Mesendoderm (in vitro differentiated cells): ENCODE results near the gene THSD7B. TPM values are rescaled to one million over a fixed set of nuclear protein-coding genes. Genes with fewer than 3 reads are reported as not detected.

Source experiments
- DNase-seq: peaks from one replicate; pipeline ENCODE4 v3.0.0; 2013
- H2AK5ac ChIP-seq: 2 replicates; pipeline ENCODE4 v1.6.1; 2013; ENCODE audit warnings: low read length, inconsistent platforms
- H2BK120ac ChIP-seq: 2 replicates; pipeline ENCODE4 v1.6.1; 2013; ENCODE audit warnings: low read depth, mild to moderate bottlenecking, low read length, moderate library complexity, mixed read lengths
- H2BK15ac ChIP-seq: replicated peaks from 2 replicates; pipeline ENCODE4 v1.6.1; 2013; ENCODE audit warnings: low read depth, mild to moderate bottlenecking, moderate library complexity
- H2BK5ac ChIP-seq: 2 replicates; pipeline ENCODE4 v1.6.1; 2013; ENCODE audit warnings: low read length, inconsistent platforms
- H3K18ac ChIP-seq: 2 replicates; pipeline ENCODE4 v1.6.1; 2013; ENCODE audit warnings: mild to moderate bottlenecking, low read length, mixed read lengths
- H3K23ac ChIP-seq: one replicate; pipeline ENCODE4 v1.6.1; 2013; ENCODE audit warnings: low read length
- H3K27ac ChIP-seq: 2 replicates; pipeline ENCODE4 v1.5.1; 2013; ENCODE audit warnings: low read depth, mild to moderate bottlenecking, inconsistent platforms, low read length, moderate library complexity
- H3K27me3 ChIP-seq: 2 replicates; pipeline ENCODE4 v1.6.1; 2013; ENCODE audit warnings: low read length, control low read depth, mild to moderate bottlenecking, inconsistent platforms; ENCODE audit not compliant: insufficient read depth, poor library complexity
- H3K36me3 ChIP-seq: 2 replicates; pipeline ENCODE4 v1.6.1; 2013; ENCODE audit warnings: low read length, inconsistent platforms; ENCODE audit not compliant: control insufficient read depth, insufficient read depth
- H3K4ac ChIP-seq: one replicate; pipeline ENCODE4 v1.6.1; 2013; ENCODE audit warnings: low read depth, mild to moderate bottlenecking, low read length, moderate library complexity
- H3K4me1 ChIP-seq: 2 replicates; pipeline ENCODE4 v1.6.1; 2013; ENCODE audit warnings: low read depth, low read length, inconsistent platforms; ENCODE audit not compliant: control insufficient read depth
- H3K4me2 ChIP-seq: 2 replicates; pipeline ENCODE4 v1.6.1; 2013; ENCODE audit warnings: low read length
- H3K4me3 ChIP-seq: 2 replicates; pipeline ENCODE4 v1.5.1; 2013; ENCODE audit warnings: mild to moderate bottlenecking, low read length
- H3K56ac ChIP-seq: one replicate; pipeline ENCODE4 v1.6.1; 2013; ENCODE audit warnings: low read length
- H3K79me1 ChIP-seq: 2 replicates; pipeline ENCODE4 v1.6.1; 2013; ENCODE audit warnings: low read length, inconsistent platforms
- H3K79me2 ChIP-seq: 2 replicates; pipeline ENCODE4 v1.6.1; 2013; ENCODE audit warnings: mild to moderate bottlenecking, low read length; ENCODE audit not compliant: control insufficient read depth, insufficient read depth
- H3K9ac ChIP-seq: 2 replicates; pipeline ENCODE4 v1.6.1; 2013; ENCODE audit warnings: low read length, inconsistent platforms
- H4K5ac ChIP-seq: one replicate; pipeline ENCODE4 v1.6.1; 2013; ENCODE audit warnings: low read length
- H4K8ac ChIP-seq: one replicate; pipeline ENCODE4 v1.6.1; 2013; ENCODE audit warnings: low read depth, mild to moderate bottlenecking, control low read depth, low read length, moderate library complexity
- WGBS: extraction: QIAGEN DNeasy Blood & Tissue Kit; methylation state at CpG from one replicate; pipeline ENCODE4 v1.1.7; 2013; ENCODE audit warnings: low lambda C conversion rate, missing lambda C conversion rate; ENCODE audit not compliant: insufficient coverage; ENCODE audit errors: extremely low coverage; 5-methylcytosine and 5-hydroxymethylcytosine counted together
- small RNA-seq: library from polyadenylated mRNA; stranded (forward); fragments of <200 nt; extraction: miRNeasy Mini kit (QIAGEN cat#:217004); gene quantifications from one replicate; pipeline ENCODE3, GENCODE V24; 2013; ENCODE audit not compliant: insufficient read depth

THSD7B gene

DNA sequence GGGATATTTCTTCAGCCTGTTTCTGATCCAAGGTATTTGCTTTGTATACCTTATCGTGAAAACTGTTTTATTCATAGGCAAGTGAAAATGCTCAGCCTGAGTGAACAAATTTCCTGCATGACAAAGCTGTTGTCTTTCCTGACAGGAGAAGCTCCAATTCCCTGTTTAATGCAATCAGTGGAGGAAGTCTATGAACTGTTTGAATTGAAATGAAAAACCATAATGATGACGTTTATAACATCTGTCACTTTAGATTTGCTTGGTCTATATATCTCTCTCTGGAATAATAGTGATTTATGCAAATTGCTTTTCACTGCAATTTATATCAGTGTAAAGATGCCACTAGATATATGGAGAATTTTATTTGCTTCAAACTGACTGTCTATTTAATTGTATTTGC is 959.6 kb downstream of the THSD7B start:
- no peaks in the 10 kb centered on the region for H3K79me2 ChIP-seq
- no peak overlapping the region for H2AK5ac ChIP-seq
- H2BK120ac ChIP-seq, result no peak overlapping the region
- H4K5ac ChIP-seq, result no peak overlapping the region
- no peak overlapping the region for H3K4me2 ChIP-seq
- H2BK15ac ChIP-seq, result no peak overlapping the region
- no peak overlapping the region for H3K4ac ChIP-seq
- no CpG with 5 or more reads among the region's 2 CpGs for WGBS
- H3K18ac ChIP-seq, result no peak overlapping the region
- H3K9ac ChIP-seq, result no peak overlapping the region
- no peaks in the 10 kb centered on the region for H3K36me3 ChIP-seq
- H3K4me1 ChIP-seq, result no peaks in the 10 kb centered on the region
- H3K27ac ChIP-seq, result no peak overlapping the region
- H3K79me1 ChIP-seq, result no peaks in the 10 kb centered on the region
- H3K23ac ChIP-seq, result no peak overlapping the region
- no peak overlapping the region for H4K8ac ChIP-seq
- no peaks in the 10 kb centered on the region for H3K27me3 ChIP-seq
- DNase-seq, result no peak
- H2BK5ac ChIP-seq, result no peak overlapping the region
- H3K56ac ChIP-seq, result no peak overlapping the region
- no peak overlapping the region for H3K4me3 ChIP-seq

Small RNA genes within 50 kb of the gene (small RNA-seq; reads per million reads assigned to genes)
- gene RF00019 (not detected), gene RNA5SP105 (not detected)
